ENCODE measurements around the gene PRDM16.

Gene PRDM16

GRCh38 chr1:3275471-3276340 lies 206.7 kb downstream of the PRDM16 start:
- Histone ChIP-seq H3K9ac (ENCODE audit: low read depth, low read length) (no peak overlapping the region), H3K27ac (ENCODE audit: low read depth, low read length) (no peak overlapping the region), H3K4me3 (ENCODE audit: low read depth, low read length) (no peak overlapping the region), H3K9me3 (ENCODE audit: control insufficient read depth, insufficient read depth, low read length) (no peaks in the 10 kb centered on the region), H3K36me3 (ENCODE audit: control insufficient read depth, insufficient read depth, low read length) (no peaks in the 10 kb centered on the region), H3K4me1 (ENCODE audit: control insufficient read depth, insufficient read depth, low read length) (no peaks in the 10 kb centered on the region), H3K27me3 (ENCODE audit: control insufficient read depth, insufficient read depth, low read length) (no peaks in the 10 kb centered on the region)

GRCh38 chr1:3276341-3276800 lies 207.4 kb downstream of the PRDM16 start:
- H3K4me1 ChIP-seq (ENCODE audit: control insufficient read depth, insufficient read depth, low read length) = no peaks in the 10 kb centered on the region
- no peaks in the 10 kb centered on the region for H3K27me3 ChIP-seq (ENCODE audit: control insufficient read depth, insufficient read depth, low read length)
- no peak overlapping the region for H3K4me3 ChIP-seq (ENCODE audit: low read depth, low read length)
- H3K36me3 ChIP-seq (ENCODE audit: control insufficient read depth, insufficient read depth, low read length) = no peaks in the 10 kb centered on the region
- no peak overlapping the region for H3K27ac ChIP-seq (ENCODE audit: low read depth, low read length)
- no peaks in the 10 kb centered on the region for H3K9me3 ChIP-seq (ENCODE audit: control insufficient read depth, insufficient read depth, low read length)
- no peak overlapping the region for H3K9ac ChIP-seq (ENCODE audit: low read depth, low read length)

GRCh38 chr1:3277011-3277471 lies 208.0 kb downstream of the PRDM16 start:
- H3K27me3 ChIP-seq (ENCODE audit: control insufficient read depth, insufficient read depth, low read length) = no peaks in the 10 kb centered on the region
- H3K9me3 ChIP-seq (ENCODE audit: control insufficient read depth, insufficient read depth, low read length) = no peaks in the 10 kb centered on the region
- H3K9ac ChIP-seq (ENCODE audit: low read depth, low read length) = no peak overlapping the region
- no peak overlapping the region for H3K4me3 ChIP-seq (ENCODE audit: low read depth, low read length)
- H3K4me1 ChIP-seq (ENCODE audit: control insufficient read depth, insufficient read depth, low read length) = no peaks in the 10 kb centered on the region
- H3K27ac ChIP-seq (ENCODE audit: low read depth, low read length) = no peak overlapping the region
- H3K36me3 ChIP-seq (ENCODE audit: control insufficient read depth, insufficient read depth, low read length) = no peaks in the 10 kb centered on the region

- no peaks in the 10 kb centered on the region for H3K36me3 ChIP-seq (ENCODE audit: control insufficient read depth, insufficient read depth, low read length)
- no peaks in the 10 kb centered on the region for H3K4me1 ChIP-seq (ENCODE audit: control insufficient read depth, insufficient read depth, low read length)
- no peak overlapping the region for H3K9ac ChIP-seq (ENCODE audit: low read depth, low read length)
- no peak overlapping the region for H3K27ac ChIP-seq (ENCODE audit: low read depth, low read length)
- H3K9me3 ChIP-seq (ENCODE audit: control insufficient read depth, insufficient read depth, low read length) = no peaks in the 10 kb centered on the region
- H3K4me3 ChIP-seq (ENCODE audit: low read depth, low read length) = no peak overlapping the region
- no peaks in the 10 kb centered on the region for H3K27me3 ChIP-seq (ENCODE audit: control insufficient read depth, insufficient read depth, low read length)
These were observed 208.6 kb downstream of the PRDM16 start for GRCh38 chr1:3277623-3278022.

GRCh38 chr1:3278416-3279181 lies 209.6 kb downstream of the PRDM16 start:
- Histone ChIP-seq H3K27me3 (ENCODE audit: control insufficient read depth, insufficient read depth, low read length) (no peaks in the 10 kb centered on the region), H3K4me1 (ENCODE audit: control insufficient read depth, insufficient read depth, low read length) (no peaks in the 10 kb centered on the region), H3K27ac (ENCODE audit: low read depth, low read length) (no peak overlapping the region)

GRCh38 chr1:3279182-3279470 lies 210.1 kb downstream of the PRDM16 start:
- no peak overlapping the region for H3K4me3 ChIP-seq (ENCODE audit: low read depth, low read length)
- no peaks in the 10 kb centered on the region for H3K4me1 ChIP-seq (ENCODE audit: control insufficient read depth, insufficient read depth, low read length)
- no peak overlapping the region for H3K9ac ChIP-seq (ENCODE audit: low read depth, low read length)
- no peak overlapping the region for H3K27ac ChIP-seq (ENCODE audit: low read depth, low read length)
- no peaks in the 10 kb centered on the region for H3K27me3 ChIP-seq (ENCODE audit: control insufficient read depth, insufficient read depth, low read length)
- no peaks in the 10 kb centered on the region for H3K9me3 ChIP-seq (ENCODE audit: control insufficient read depth, insufficient read depth, low read length)
- no peaks in the 10 kb centered on the region for H3K36me3 ChIP-seq (ENCODE audit: control insufficient read depth, insufficient read depth, low read length)

More at GRCh38 chr1:3278416-3279181, 209.6 kb downstream of the PRDM16 start:
- Histone ChIP-seq H3K4me3 (ENCODE audit: low read depth, low read length) (no peak overlapping the region), H3K9me3 (ENCODE audit: control insufficient read depth, insufficient read depth, low read length) (no peaks in the 10 kb centered on the region), H3K36me3 (ENCODE audit: control insufficient read depth, insufficient read depth, low read length) (no peaks in the 10 kb centered on the region), H3K9ac (ENCODE audit: low read depth, low read length) (no peak overlapping the region)

GRCh38 chr1:3281735-3282134 lies 212.7 kb downstream of the PRDM16 start:
- H3K9me3 ChIP-seq (ENCODE audit: control insufficient read depth, insufficient read depth, low read length) = no peaks in the 10 kb centered on the region
- H3K27me3 ChIP-seq (ENCODE audit: control insufficient read depth, insufficient read depth, low read length) = no peaks in the 10 kb centered on the region
- H3K4me3 ChIP-seq (ENCODE audit: low read depth, low read length) = no peak overlapping the region
- no peak overlapping the region for H3K27ac ChIP-seq (ENCODE audit: low read depth, low read length)
- no peak overlapping the region for H3K9ac ChIP-seq (ENCODE audit: low read depth, low read length)
- no peaks in the 10 kb centered on the region for H3K36me3 ChIP-seq (ENCODE audit: control insufficient read depth, insufficient read depth, low read length)
- peaks cover 17% of the 10 kb centered on the region for H3K4me1 ChIP-seq (ENCODE audit: control insufficient read depth, insufficient read depth, low read length)

GRCh38 chr1:3282186-3282585 lies 213.2 kb downstream of the PRDM16 start:
- Histone ChIP-seq H3K9me3 (ENCODE audit: control insufficient read depth, insufficient read depth, low read length) (no peaks in the 10 kb centered on the region), H3K27me3 (ENCODE audit: control insufficient read depth, insufficient read depth, low read length) (no peaks in the 10 kb centered on the region), H3K4me1 (ENCODE audit: control insufficient read depth, insufficient read depth, low read length) (peaks cover 17% of the 10 kb centered on the region), H3K4me3 (ENCODE audit: low read depth, low read length) (no peak overlapping the region), H3K9ac (ENCODE audit: low read depth, low read length) (no peak overlapping the region), H3K36me3 (ENCODE audit: control insufficient read depth, insufficient read depth, low read length) (no peaks in the 10 kb centered on the region), H3K27ac (ENCODE audit: low read depth, low read length) (no peak overlapping the region)

GRCh38 chr1:3282656-3283430 lies 213.8 kb downstream of the PRDM16 start:
- Histone ChIP-seq H3K9me3 (ENCODE audit: control insufficient read depth, insufficient read depth, low read length) (no peaks in the 10 kb centered on the region), H3K9ac (ENCODE audit: low read depth, low read length) (no peak overlapping the region), H3K27me3 (ENCODE audit: control insufficient read depth, insufficient read depth, low read length) (no peaks in the 10 kb centered on the region), H3K36me3 (ENCODE audit: control insufficient read depth, insufficient read depth, low read length) (no peaks in the 10 kb centered on the region), H3K4me1 (ENCODE audit: control insufficient read depth, insufficient read depth, low read length) (peaks cover 17% of the 10 kb centered on the region), H3K4me3 (ENCODE audit: low read depth, low read length) (no peak overlapping the region), H3K27ac (ENCODE audit: low read depth, low read length) (no peak overlapping the region)

- H3K27ac ChIP-seq (ENCODE audit: low read depth, low read length) = no peak overlapping the region
- no peak overlapping the region for H3K9ac ChIP-seq (ENCODE audit: low read depth, low read length)
- peaks cover 17% of the 10 kb centered on the region for H3K4me1 ChIP-seq (ENCODE audit: control insufficient read depth, insufficient read depth, low read length)
- no peaks in the 10 kb centered on the region for H3K27me3 ChIP-seq (ENCODE audit: control insufficient read depth, insufficient read depth, low read length)
- H3K36me3 ChIP-seq (ENCODE audit: control insufficient read depth, insufficient read depth, low read length) = no peaks in the 10 kb centered on the region
- no peak overlapping the region for H3K4me3 ChIP-seq (ENCODE audit: low read depth, low read length)
- H3K9me3 ChIP-seq (ENCODE audit: control insufficient read depth, insufficient read depth, low read length) = no peaks in the 10 kb centered on the region
These were observed 214.8 kb downstream of the PRDM16 start for GRCh38 chr1:3283849-3284248.
